Measurements from ENCODE around the gene EIF4G1.

EIF4G1 gene

GRCh38 chr3:184328516-184328915, 14.1 kb downstream of the EIF4G1 start:
- no peak overlapping the region for H3K27ac ChIP-seq
- TF ChIP-seq CTCF (conservative IDR thresholded peaks at IDR 0.05), result no peak

GRCh38 chr3:184332370-184333090, 18.1 kb downstream of the EIF4G1 start:
- peak overlapping the region; percentile 26; the same call in 1 of the 2 replicates for H3K27ac ChIP-seq
- no peak for TF ChIP-seq CTCF (conservative IDR thresholded peaks at IDR 0.05)

- no peak for TF ChIP-seq CTCF (conservative IDR thresholded peaks at IDR 0.05)
- peak overlapping the region; percentile 26 for H3K27ac ChIP-seq
These were observed 18.8 kb downstream of the EIF4G1 start for GRCh38 chr3:184333190-184333589.

GRCh38 chr3:184333700-184334099, 19.3 kb downstream of the EIF4G1 start:
- H3K27ac ChIP-seq, result peak overlapping the region; percentile 26
- TF ChIP-seq CTCF (conservative IDR thresholded peaks at IDR 0.05), result no peak

- no peak for TF ChIP-seq CTCF (conservative IDR thresholded peaks at IDR 0.05)
- H3K27ac ChIP-seq, result peak overlapping the region; percentile 81; the same call in 1 of the 2 replicates
These were observed 20.2 kb downstream of the EIF4G1 start for GRCh38 chr3:184334470-184335158.

- H3K27ac ChIP-seq, result peak overlapping the region; percentile 81
- no peak for TF ChIP-seq CTCF (conservative IDR thresholded peaks at IDR 0.05)
These were observed 20.9 kb downstream of the EIF4G1 start for GRCh38 chr3:184335291-184335660.

GRCh38 chr3:184335661-184336546, 21.5 kb downstream of the EIF4G1 start:
- H3K27ac ChIP-seq, result peak overlapping the region; percentile 81
- no peak for TF ChIP-seq CTCF (conservative IDR thresholded peaks at IDR 0.05)

Data from VCaP (cell line).